HG02938 (cell line): ENCODE results near the gene STIM1.
"Not testable (repeated sequence)": the region's sequence is repeated elsewhere in the genome, so short reads cannot be mapped to it uniquely, and the experiment has no call there.

Source experiments
- ATAC-seq: cut with Tn5 transposase; IDR thresholded peaks from one replicate; pipeline ENCODE4 v1.9.1; 2021; ENCODE audit warnings: mild to moderate bottlenecking, moderate library complexity; ENCODE audit not compliant: unreplicated experiment

Gene STIM1

DNA sequence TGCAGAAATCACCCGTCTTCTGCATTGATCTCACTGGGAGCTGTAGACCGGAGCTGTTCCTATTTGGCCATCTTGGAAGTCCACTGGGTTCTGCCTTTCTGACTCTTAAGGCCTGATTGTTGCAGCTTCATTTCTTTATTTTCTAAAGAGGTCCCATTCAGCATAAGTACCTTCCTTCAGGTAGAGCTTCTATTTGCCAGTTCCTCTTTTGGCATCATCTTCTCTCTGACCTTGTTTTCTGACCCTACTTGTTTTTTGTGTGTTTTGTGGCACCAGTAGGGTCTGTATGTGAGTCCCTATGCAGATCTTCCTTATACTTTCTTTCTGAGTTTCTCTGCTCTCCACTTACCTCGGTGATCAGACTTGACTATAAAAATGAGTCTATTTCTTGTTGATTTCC lies 161.7 kb downstream of the STIM1 start:
- no peak for ATAC-seq

GRCh38 chr11:4018641-4019040 lies 163.2 kb downstream of the STIM1 start:
- no peak for ATAC-seq

DNA sequence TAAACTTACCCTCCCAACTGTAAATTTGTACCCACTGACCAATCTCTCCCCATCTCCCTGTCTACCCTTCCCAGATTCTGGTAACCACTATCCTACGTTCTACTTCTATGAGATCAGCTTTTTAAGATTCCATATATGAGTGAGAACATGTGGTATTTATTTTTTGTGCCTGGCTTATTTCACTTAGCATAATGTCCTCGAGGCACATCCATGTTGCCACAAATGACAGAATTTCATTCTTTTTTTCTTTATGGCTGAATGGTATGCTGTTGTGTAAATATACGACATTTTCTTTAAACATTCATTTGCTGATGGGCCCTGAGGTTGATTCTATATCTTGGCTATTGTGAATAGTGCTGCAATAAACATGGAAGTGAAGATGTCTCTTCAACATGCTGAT lies 164.4 kb downstream of the STIM1 start:
- ATAC-seq = no peak

GRCh38 chr11:4022669-4023068 lies 167.2 kb downstream of the STIM1 start:
- ATAC-seq = no peak

- no peak for ATAC-seq
Observed at GRCh38 chr11:4025248-4025966, 169.9 kb downstream of the STIM1 start.

- ATAC-seq = no peak
Observed at GRCh38 chr11:4025967-4026324, 170.5 kb downstream of the STIM1 start.

- ATAC-seq = no peak
Observed at GRCh38 chr11:4026389-4026788, 170.9 kb downstream of the STIM1 start.

GRCh38 chr11:4027746-4028145 lies 172.3 kb downstream of the STIM1 start:
- ATAC-seq = no peak

DNA sequence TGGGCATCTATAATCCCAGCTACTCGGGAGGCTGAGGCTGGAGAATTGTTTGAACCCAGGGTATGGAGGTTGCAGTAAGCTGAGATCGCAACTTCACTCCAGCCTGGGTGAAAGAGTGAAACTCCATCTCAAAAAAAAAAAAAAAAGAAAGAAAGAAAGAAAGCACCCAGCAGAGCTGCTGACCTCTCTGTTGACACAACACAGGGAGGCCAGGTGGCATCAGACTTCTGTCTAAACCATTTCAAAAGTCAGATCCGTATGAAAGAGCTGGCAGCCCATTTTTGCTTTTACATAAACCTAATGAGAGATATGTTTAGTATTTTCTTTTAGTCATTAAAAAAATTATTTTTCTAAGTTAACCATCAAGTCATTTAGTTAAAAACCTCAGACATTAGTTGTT lies 174.7 kb downstream of the STIM1 start:
- ATAC-seq = no peak

- ATAC-seq = no peak
Observed at GRCh38 chr11:4032097-4032496, 176.6 kb downstream of the STIM1 start.

DNA sequence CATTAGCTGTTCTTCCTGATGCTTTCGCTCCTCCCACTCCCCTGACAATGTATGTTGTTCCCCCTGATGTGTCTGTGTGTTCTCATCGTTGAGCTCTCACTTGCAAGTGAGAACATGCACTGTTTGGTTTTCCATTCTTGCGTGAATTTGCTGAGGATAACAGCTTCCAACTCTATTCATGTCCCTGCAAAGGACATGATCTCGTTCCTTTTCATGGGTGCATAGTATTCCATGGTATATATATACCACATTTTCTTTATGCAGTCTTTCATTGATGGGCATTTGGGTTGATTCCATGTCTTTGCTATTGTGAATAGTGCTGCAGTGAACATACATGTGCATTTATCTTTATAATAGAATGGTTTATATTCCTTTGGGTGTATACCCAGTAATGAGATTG lies 180.5 kb downstream of the STIM1 start:
- no peak for ATAC-seq

- ATAC-seq = no peak
Observed at GRCh38 chr11:4039011-4039410, 183.5 kb downstream of the STIM1 start.

- no peak for ATAC-seq
Observed at GRCh38 chr11:4040461-4040860, 185.0 kb downstream of the STIM1 start.

DNA sequence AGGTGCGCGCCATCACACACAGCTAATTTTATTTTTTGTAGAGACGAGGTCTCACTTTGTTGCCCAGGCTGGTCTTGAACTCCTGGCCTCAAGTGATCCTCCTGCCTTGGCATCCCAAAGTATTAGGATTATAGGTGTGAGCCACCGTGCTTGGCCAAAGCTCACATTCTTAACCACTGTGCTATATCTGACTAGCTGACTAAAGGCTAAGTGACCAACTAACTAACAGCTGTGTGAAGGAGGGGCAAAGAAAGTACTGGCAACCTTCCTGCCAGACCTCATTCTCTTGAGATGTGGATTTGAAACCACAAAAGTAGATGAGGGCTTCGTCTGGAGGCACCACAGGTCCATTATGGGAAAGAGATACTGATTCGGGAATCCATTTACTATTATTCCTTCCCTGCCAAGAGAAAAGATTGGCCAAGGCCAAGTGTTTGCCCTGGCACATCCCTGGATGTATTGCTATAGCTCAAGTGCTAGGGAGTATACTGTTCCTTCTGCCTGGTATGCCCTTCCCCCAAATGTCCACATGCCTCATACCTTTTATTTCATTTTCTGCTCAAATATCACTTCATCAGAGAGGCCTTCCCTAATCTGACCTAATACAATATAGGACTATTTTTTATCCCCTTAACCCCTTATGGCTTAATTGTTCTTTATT lies 186.4 kb downstream of the STIM1 start:
- no peak for ATAC-seq

DNA sequence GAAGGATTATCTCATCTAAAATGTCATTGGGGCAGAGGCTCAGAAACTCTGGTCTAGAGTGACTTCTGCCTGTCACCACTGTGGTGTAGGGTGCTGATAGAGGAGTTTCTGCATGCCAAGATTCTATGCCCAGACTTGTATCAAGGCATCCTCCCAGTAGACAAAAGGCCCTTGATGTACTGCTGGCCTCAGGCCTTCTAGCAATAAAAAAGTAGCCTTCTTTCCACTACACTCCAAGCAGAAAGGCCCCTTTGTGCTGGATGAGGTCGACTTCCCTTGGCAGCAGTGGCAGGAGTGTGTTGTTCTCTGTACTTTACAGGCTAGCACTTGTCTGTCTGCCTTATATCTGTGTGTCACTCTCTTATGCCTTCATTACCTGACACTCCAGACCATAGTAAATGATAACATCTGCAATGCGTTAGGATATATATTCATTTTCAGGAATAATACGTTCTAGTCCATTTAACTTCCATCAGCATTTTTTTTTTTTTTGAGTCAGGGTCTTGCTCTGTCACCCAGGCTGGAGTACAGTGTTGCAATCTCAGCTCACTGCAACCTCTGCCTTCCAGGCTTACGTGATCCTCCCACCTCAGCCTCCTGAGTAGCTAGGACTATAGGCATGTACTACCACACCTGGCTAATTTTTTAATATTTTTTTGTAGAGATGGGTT lies 189.6 kb downstream of the STIM1 start:
- no peak for ATAC-seq

DNA sequence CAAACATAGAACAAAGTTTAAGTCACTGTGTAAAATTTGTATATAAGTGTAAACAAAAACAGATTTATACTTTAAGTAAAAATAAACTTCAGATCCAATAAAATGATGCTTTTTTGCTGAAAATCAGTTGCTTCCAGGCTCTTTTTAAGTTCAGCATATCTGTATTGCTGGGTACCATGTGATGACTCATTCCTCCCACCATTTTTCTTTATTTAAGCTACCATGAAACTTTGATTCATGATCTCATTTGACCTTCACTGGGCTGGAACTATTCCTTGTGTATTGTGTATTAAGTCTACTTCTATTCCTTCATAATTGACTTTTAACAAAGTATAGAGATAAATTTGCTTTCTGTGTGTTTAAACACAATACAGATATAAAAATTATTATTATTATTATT lies 192.9 kb downstream of the STIM1 start:
- ATAC-seq = no peak

DNA sequence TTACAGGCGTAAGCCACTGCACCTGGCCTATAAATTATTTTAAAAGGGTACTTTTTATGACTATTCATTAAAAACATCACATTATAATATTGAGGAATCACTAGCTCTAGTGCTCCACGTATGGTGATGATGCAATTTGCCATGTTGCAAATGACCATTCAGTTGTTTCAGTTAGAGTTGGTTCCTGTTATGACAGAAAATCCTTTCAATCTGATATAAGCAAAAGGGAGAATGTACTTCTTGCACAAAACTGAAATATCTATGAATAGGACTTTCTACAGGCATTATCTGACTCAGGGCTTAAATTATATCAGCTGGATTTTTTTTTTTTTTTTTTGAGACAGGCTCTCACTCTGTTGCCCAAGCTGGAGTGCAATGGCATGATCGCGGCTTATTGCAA lies 193.5 kb downstream of the STIM1 start:
- ATAC-seq = no peak

DNA sequence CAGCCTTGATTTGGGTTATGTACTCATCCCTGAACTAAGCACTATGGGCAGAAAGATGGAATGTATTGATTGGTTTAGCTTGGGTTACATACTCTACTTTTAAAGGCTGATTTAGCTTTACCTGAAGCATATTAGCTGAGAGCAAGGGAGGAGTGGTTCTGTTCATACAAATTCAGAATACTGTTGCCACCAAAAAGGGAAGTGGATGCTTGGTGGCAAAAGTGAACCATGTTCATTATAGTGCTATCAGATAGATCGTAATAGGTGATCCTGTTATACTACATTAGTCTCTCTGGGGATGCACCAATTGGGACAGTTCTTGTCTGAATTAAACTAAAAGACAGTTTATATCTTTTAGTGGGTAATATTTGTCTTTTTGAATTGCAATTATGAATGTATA lies 194.7 kb downstream of the STIM1 start:
- no peak for ATAC-seq

- ATAC-seq = not testable (repeated sequence)
Observed at GRCh38 chr11:4053200-4053599, 197.7 kb downstream of the STIM1 start.

GRCh38 chr11:4054643-4055042 lies 199.2 kb downstream of the STIM1 start:
- no peak for ATAC-seq

- ATAC-seq = no peak
Observed at GRCh38 chr11:4059424-4059823, 204.0 kb downstream of the STIM1 start.

DNA sequence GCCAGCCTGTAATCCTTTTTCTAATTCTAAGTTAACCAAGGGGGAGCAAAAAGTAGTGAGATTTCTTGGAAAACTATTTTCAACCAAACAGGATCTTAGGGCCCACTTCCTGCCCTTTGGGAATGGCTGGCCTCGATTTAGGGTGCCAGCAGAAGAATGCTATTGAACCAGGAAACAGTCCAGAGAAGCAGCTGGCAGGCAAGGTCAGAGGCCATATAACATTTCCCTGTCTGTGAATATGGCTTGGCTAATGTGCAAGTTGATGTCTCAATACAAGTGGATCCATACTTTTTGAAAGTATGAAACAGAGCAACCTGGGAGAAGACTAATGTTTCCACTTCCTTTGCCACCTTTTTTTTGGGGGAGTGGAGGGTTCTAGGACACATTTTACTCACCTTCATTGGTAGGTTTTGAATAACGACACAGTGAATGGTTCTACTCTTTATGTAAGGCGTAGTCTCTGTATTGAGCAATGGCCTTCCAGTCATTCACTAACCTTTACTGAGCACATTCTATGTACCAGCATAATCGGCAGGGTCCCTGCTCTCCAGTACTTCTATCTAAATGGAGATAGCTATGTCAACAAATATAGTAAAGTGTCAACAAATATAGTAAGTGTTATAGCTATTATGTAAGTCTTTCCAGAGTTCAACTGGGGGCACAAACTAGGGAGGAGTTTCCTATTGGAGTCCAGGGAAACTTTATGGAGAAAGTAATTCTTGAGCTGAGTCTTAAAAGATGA lies 204.9 kb downstream of the STIM1 start:
- no peak for ATAC-seq
